ENCODE measurements around the gene NFIX.

Gene NFIX

GRCh38 chr19:13078897-13079541 lies 83.7 kb downstream of the NFIX start:
- no peak for DNase-seq

DNA sequence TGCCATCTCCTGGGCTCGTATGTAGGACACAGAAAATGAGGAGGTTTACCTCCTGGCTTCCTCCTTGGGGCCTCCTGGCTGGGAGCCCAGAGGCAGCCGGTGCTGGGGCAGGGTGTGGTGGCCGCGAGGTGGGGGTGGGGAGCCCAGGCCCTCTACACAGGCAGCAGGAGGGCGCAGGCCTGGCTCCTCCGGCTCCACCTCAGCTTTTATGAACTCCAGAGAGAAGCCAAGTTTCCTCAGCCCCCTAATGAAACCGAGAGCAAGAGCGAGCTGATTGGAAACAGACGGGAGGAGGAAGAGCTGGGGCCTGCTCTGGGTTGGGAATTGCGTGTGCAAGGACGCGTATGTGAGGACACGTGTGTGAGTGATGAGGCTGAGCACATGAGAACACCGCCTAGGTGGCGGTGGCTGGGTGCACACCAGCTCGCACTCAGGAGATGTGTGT lies 84.3 kb downstream of the NFIX start:
- DNase-seq = no peak

DNA sequence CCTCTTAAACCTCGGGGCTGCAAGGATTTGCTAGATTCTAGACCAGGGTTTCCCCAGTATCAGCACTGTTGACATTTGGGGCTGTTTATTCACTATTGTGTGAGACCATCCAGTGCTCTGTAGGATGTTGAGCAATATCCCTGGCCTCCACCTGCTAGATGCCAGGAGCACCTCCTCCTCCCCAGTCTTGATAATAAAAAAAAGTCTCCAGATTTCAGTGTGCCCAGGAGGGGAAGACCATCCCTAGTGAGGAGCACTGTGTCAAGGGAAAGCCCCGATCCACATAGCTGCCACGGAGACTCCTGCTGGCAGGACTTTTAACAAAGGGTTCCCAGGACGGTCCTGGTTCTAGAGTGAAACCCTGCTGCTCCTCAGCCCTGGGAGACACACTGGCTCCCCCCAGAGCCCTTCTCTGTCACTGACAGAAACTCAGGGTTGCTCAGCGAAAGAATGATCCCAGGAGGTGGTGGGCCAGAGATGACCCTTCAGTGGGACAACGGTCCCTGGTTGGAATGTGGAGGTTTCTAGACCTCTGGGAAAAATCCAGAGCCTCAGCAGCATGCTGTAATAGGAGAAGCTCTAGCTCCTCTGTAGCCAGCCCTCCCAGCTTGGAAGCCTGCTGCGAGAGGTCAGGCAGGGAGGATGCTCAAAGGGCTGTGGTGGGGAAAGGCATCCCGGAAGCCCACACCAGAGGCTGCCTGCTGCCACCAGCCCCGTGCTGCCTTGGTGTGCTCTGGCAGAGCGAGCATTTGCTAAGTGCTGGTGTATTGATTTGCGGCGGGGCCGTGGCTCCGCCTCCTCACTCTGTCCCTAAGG lies 87.1 kb downstream of the NFIX start:
- no peak for DNase-seq

GRCh38 chr19:13083008-13083404 lies 87.7 kb downstream of the NFIX start:
- no peak for DNase-seq

GRCh38 chr19:13083627-13084026 lies 88.4 kb downstream of the NFIX start:
- DNase-seq = no peak

DNA sequence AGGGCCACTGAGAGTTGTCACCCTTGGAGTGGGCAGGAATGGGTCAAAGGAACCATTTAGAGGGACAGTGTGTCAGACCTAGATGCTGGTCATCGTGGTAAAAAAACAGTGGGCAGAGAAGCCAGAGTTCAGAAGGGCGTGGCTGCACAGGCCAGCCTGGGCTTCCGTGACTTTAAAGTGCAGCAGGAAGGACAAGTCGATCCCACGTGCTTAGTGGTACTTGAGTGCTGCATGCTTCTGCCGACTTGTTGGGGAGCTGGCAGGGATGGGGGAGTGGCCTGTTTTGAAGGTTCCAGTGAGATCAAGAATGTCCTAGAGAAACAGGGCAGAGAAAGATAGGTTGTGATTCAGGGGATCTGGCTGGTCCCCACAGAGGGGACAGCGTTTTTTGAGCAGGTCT lies 90.4 kb downstream of the NFIX start:
- DNase-seq = no peak

DNA sequence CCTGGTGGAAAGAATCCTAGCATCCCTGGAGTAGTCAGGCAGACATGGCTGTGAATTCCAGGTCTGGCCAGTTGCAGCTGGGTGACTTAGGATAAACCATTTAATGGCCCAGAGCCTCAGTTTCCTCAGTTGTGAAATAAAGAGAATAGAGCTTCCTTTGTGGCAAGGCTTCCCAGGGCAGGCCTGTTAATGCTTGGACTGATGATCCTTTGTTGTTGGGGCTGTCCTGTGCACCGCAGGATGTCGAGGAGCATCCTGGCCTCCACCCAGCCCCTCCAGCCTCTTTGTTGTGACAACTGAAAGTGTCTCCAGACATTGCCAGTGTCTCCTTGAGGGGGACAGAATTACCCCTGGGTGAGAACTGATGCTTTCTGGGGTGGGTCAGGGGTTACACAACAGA lies 91.1 kb downstream of the NFIX start:
- DNase-seq = no peak

- no peak for DNase-seq
Observed at GRCh38 chr19:13087295-13087694, 92.0 kb downstream of the NFIX start.

DNA sequence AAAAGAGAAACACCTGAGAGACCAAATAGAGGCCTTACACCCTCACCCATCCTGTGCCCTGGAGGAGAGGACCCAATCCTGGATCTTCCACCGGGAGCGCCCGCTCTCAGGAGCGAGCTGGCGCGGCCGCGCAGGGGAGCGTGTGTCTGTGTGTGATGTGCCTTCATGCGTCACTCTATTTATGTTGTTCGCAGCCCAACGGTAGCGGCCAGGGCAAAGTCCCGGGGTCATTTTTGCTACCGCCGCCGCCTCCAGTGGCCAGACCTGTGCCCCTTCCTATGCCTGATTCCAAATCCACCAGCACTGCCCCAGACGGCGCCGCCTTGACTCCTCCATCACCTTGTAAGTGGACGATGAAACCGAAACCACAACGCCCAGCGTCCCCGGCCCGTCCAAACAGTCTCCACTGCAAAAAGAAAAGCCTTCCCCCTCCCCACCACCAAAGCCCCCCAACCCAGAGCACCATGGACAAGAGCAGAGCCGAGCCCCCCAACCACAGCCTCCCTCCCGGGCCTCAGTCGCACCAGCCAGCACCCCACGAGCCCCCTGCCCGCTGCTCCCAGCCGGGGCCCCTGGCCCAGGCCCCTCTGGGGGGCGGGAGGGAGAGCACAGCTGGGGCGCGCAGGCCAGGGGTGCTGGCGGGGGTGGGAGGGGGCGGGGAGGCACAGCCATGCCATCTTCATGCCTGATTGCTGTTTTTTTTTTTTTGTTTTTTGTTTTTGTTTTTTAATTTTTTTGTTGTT lies 92.7 kb downstream of the NFIX start:
- DNase-seq = no peak

DNA sequence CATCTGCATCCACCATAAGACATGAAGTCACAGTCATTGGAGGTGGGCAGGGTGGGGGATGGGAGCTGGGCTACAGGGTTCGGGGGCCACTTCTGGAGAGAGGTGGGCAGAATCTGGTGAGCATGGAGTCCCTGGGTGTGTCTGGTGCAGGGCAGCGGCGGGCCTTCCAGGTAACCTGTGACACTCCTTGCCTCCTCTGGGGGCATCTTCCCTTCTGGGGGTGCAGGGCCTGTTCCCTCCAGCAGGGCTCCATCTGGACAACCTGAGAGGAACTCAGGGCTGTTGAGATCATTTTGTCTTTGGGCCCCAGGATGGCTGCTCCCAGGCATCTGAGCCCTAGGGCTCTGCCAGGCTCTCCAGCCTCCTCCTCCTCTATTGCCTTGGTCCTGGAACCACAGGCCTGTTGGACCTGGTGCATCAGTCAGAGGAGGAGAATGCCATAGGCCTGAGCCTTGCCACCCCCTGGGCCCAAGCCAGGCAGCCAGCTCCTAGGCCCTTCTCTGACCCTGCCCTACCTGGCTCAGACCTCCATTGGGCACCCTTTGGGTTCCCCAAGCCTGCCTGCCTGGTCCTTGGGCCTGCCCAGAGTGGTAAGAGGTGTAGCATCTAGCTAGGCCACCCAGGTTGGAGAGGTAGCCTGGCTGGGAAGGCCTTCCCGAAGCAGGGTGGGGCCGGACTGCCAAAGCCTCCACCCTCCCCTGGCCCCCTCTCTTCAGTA lies 94.0 kb downstream of the NFIX start:
- peak; percentile 36 to 44 for DNase-seq

DNA sequence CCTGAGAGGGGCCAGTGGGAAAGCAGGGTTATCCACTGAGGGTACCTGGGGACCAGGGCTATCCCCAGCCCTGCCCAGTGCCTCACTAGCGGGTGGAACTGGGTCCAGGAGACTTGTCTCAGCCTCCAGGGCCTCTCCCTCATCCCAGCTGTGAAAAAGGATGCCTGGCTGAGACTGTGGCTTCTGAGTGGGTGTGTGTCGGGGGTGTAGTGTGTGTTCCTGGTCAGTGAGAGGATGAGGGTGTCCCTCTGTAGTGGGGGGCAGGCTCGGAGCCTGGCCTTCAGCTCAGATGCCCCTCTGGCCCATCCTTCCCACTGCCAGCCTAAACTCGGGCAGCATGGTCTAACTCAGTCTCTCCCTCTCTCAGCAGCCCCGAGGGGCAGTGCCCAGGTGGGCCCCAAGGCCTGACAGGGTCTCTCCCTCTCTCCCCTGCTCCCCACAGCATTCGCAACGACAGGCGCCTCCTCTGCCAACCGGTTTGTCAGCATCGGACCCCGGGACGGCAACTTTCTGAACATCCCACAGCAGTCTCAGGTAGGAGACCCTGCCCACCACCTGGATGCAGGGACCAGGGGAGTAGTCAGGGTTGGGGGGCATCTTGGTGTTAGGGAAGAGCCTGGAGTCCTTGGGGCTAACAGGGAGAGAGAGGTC lies 94.7 kb downstream of the NFIX start:
- DNase-seq = no peak

DNA sequence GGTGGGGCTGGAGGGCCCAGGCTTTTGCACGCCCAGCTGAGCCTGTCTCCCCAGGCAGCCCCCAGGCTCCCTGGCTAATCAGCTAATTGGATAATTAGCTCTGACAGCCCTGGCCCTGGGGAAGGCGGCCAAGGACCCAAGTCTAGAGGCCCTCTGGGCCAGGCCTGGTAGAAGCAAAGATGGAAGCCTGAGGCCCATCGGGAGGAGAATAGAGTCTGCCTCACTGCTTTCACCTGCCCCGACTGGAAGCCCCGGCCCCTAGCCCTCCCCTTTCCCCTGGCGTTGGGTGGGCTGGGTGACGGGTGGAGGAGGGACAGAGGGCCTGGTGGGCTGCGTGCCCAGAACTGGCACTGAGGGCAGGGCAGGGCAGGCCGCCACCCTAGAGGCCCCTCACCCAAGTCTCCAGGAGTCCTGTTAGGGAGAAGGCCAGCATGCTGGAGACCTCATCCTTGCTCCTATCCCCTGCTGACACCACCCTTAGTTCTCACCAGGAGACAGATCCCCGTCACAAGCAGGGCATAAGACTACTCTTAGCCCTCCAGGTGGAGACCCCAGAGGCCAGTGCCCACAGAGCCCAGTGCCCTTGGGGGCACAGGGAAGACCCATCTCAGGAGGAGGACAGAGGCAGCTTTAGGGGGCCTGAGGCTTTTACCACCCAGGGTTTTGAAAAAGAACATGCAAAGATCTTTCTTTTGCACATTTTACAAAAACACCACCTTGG lies 95.4 kb downstream of the NFIX start:
- no peak for DNase-seq

GRCh38 chr19:13091400-13092157 lies 96.3 kb downstream of the NFIX start:
- DNase-seq = no peak

DNA sequence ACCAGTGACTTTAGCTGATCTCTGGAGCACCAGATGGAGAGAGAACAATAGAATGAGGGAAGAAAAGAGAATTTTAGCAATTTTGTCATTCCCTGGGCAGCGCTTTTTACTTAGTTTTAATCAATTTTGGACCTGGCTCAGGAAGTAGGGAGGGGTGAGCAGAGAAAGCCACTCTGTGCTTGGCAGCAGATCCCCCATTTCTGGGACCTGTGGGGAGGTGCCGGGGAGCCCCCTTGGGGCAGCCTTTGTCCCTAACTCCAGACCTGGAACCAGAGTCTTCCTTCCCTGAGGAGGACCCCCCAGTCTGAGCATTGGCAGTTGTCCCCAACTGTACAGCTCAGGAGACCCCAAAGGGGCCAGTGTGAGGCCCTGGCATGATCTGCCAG lies 96.9 kb downstream of the NFIX start:
- DNase-seq = no peak

- DNase-seq = no peak
Observed at GRCh38 chr19:13092606-13093235, 97.4 kb downstream of the NFIX start.

DNA sequence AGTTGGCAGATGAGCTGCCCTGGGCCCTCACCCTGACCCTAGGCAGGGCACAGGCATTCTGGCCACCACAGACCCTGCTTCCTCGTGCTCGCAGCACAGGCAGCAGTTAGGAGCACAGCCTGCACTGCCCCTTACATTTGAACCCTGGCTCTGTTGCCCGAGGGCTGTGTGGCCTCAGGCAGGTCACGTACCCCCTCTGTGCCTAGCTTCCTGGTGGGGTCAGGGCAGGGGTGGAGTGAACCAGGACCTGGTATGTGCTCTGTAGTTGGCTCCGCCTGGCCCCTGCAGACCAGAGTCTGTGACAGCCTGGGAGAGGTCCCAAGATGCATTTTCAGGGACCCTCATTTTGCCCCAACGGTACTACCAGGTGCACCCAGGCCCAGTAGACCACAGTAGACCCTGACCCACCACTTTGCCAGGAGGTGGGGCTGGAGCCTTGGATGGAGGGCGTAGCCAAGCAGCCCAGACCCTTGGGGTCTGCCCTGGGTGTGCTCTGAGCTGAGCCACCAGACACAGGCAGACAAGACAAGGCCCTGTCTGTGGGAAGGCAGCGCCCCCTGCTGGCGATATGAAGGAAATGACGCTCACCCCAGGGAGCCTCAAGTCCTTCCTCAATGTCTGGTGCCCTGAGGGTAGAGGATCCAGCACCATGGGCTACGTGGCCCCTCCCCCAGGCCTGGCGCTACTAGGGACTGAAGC lies 98.3 kb downstream of the NFIX start:
- peak; percentile 86 to 88 for DNase-seq

- DNase-seq = no peak
Observed at GRCh38 chr19:13094106-13094504, 98.8 kb downstream of the NFIX start.

GRCh38 chr19:13094771-13095392 lies 99.6 kb downstream of the NFIX start:
- peak; percentile 27 to 32 for DNase-seq

DNA sequence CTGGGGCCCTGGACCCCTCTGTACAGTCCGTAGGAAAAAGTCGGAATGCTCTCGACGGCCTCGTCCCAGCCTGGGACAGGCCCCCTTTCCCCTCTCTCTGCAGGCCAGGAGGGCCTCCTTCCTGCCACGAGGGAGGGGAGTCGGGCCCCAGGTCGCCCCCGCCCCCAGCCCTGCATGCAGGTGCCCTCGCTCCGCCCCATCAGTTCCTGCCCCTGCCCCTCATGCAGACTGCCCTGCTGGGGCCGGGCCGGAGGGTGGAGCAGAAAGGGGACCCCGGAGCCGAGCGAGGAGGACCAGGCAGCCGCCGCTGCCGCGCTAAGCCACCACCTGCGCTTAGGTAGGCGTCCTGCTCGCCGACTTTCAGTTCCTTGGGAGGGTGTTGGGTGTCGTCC lies 100.1 kb downstream of the NFIX start:
- DNase-seq = peak in 1 of 2 experiments; percentile 35

Data from activated T-cell treated with anti-CD3 and anti-CD28 coated beads, Interleukin-2, amount 50 U/mL, for 48 hours (primary cell).